Right atrium auricular region (tissue), 2 donors: ENCODE measurements around the gene BAMBI. TPM values are rescaled to one million over a fixed set of nuclear protein-coding genes. Genes with fewer than 3 reads are reported as not detected.

Experiments
- DNase-seq: peaks from one replicate; pipeline ENCODE4 v3.0.0-alpha.2; 2019; ENCODE audit warnings: low spot score
- H3K27ac ChIP-seq, 2 donors: fragments of 200-600 bp; sonication (generic); 1 replicate in 1 of 2; 2 replicates in 1 of 2; pipeline ENCODE4 v1.5.1; 2016 to 2019
- H3K27me3 ChIP-seq, 2 donors: fragments of 200-600 bp; sonication (generic); one replicate each; pipeline versions ENCODE4 v1.5.1 to v1.6.0; 2017 to 2019
- H3K36me3 ChIP-seq: fragments of 200-600 bp; sonication (generic); one replicate; pipeline ENCODE4 v1.5.1; 2016
- H3K4me1 ChIP-seq, 2 donors: fragments of 200-600 bp; sonication (generic); one replicate each; pipeline versions ENCODE4 v1.5.1 to v1.6.0; 2017 to 2019
- H3K4me3 ChIP-seq, 2 donors: fragments of 200-600 bp; sonication (generic); 1 replicate in 1 of 2; 2 replicates in 1 of 2; pipeline ENCODE4 v1.5.1; 2017 to 2019; ENCODE audit warnings: mild to moderate bottlenecking in 1 of 2, moderate library complexity in 1 of 2
- H3K9me3 ChIP-seq, 2 donors: fragments of 200-600 bp; sonication (generic); one replicate each; pipeline ENCODE4 v1.5.1; 2019
- CTCF ChIP-seq, 2 donors: fragments of 200-600 bp; sonication (generic); IDR thresholded peaks; one replicate each; pipeline ENCODE4 v1.5.1; 2019; ENCODE audit warnings: antibody characterized with exemption in 2 of 2
- total RNA-seq, 2 donors: library from RNA; depleted of rRNA; stranded (reverse); fragments of >200 nt; gene quantifications; one replicate each; pipeline ENCODE4 v1.1.0, GENCODE V29; 2016

BAMBI gene
- total RNA-seq, result 10 to 100 TPM; 61.1 to 92.7 TPM

GRCh38 chr10:28676968-28677887, at the start of gene BAMBI:
Gene BAMBI (plus strand): TSS chr10:28677521. CDS start chr10:28677898, 377 bp downstream.
- H3K4me1 ChIP-seq, result peaks cover 0 to 26% of the 10 kb centered on the region in 2 donors
- TF ChIP-seq CTCF (IDR thresholded peaks at IDR 0.05), result peak; percentile 70 to 75
- DNase-seq, result peak; percentile 92
- no peaks in the 10 kb centered on the region for H3K27me3 ChIP-seq
- H3K9me3 ChIP-seq, result no peaks in the 10 kb centered on the region
- peak within 1 kb of the TSS; percentile 71 to 73 for H3K4me3 ChIP-seq
- peaks cover 9% of the 10 kb centered on the region for H3K36me3 ChIP-seq
- peak within 1 kb of the TSS; percentile 83 to 92 for H3K27ac ChIP-seq

GRCh38 chr10:28628184-28628893, 49.0 kb upstream of the BAMBI start:
- TF ChIP-seq CTCF (IDR thresholded peaks at IDR 0.05), result peak; percentile 80 to 93
- Histone ChIP-seq H3K4me1 (peaks cover 0 to 8% of the 10 kb centered on the region in 2 donors), H3K36me3 (no peaks in the 10 kb centered on the region), H3K27ac (no peak overlapping the region), H3K27me3 (no peaks in the 10 kb centered on the region), H3K4me3 (no peak overlapping the region), H3K9me3 (no peaks in the 10 kb centered on the region)
- peak; percentile 82 for DNase-seq

GRCh38 chr10:28631896-28632583, 45.3 kb upstream of the BAMBI start:
- peaks cover 0 to 8% of the 10 kb centered on the region in 2 donors for H3K4me1 ChIP-seq

GRCh38 chr10:28632584-28632945, 44.8 kb upstream of the BAMBI start:
- H3K9me3 ChIP-seq, result no peaks in the 10 kb centered on the region
- H3K36me3 ChIP-seq, result no peaks in the 10 kb centered on the region
- H3K4me3 ChIP-seq, result no peak overlapping the region
- H3K27me3 ChIP-seq, result no peaks in the 10 kb centered on the region
- DNase-seq, result no peak
- H3K4me1 ChIP-seq, result peaks cover 0 to 8% of the 10 kb centered on the region in 2 donors
- TF ChIP-seq CTCF (IDR thresholded peaks at IDR 0.05), result no peak
- H3K27ac ChIP-seq, result no peak overlapping the region

More at GRCh38 chr10:28631896-28632583, 45.3 kb upstream of the BAMBI start:
- no peak for TF ChIP-seq CTCF (IDR thresholded peaks at IDR 0.05)
- Histone ChIP-seq H3K4me3 (no peak overlapping the region), H3K27me3 (no peaks in the 10 kb centered on the region), H3K9me3 (no peaks in the 10 kb centered on the region), H3K27ac (no peak overlapping the region), H3K36me3 (no peaks in the 10 kb centered on the region)
- no peak for DNase-seq

- no peak for TF ChIP-seq CTCF (IDR thresholded peaks at IDR 0.05)
- Histone ChIP-seq H3K4me1 (peaks cover 0 to under 1% of the 10 kb centered on the region in 2 donors), H3K4me3 (no peak overlapping the region), H3K9me3 (peaks cover 0 to 9% of the 10 kb centered on the region in 2 donors), H3K27ac (no peak overlapping the region), H3K36me3 (no peaks in the 10 kb centered on the region), H3K27me3 (no peaks in the 10 kb centered on the region)
- DNase-seq, result no peak
These were observed 43.6 kb upstream of the BAMBI start for GRCh38 chr10:28633750-28634149.
